SK-N-SH (cell line): ENCODE measurements around the gene PEX11G. TPM values are rescaled to one million over a fixed set of nuclear protein-coding genes. Genes with fewer than 3 reads are reported as not detected.

Experiments used
- CTCF ChIA-PET: fragments of 300-600, 350-600 bp; formaldehyde crosslinking; extraction: SDS; loops from one replicate; lab custom pipeline; 2021; lab: Yijun Ruan, JAX
- POLR2A ChIA-PET: fragments of 350-600 bp; sonication (Branson Sonifier 250); formaldehyde crosslinking; extraction: SDS; loops from one replicate; lab custom pipeline; 2020; ENCODE audit warnings: antibody characterized with exemption, inconsistent platforms; lab: Yijun Ruan, JAX
- DNase-seq: peaks from one replicate; pipeline ENCODE4 v3.0.0; 2012
- H2AFZ ChIP-seq: fragments of 200-600 bp; sonication (generic); 2 replicates; pipeline ENCODE4 v1.8.1; 2016; ENCODE audit warnings: antibody characterized with exemption, mild to moderate bottlenecking, low read depth
- H3F3A ChIP-seq: fragments of 200-600 bp; sonication (generic); replicated peaks from 2 replicates; pipeline ENCODE3; 2016; ENCODE audit warnings: antibody characterized with exemption, mild to moderate bottlenecking; ENCODE audit not compliant: insufficient read depth
- H3K27ac ChIP-seq, 2 experiments: fragments of 200-500 bp in 1 of 2; fragments of 200-600 bp in 1 of 2; sonication (Bioruptor generic) in 1 of 2; sonication (generic), shearing (Covaris generic) in 1 of 2; 2 replicates each; pipeline versions ENCODE4 v1.5.1 to v1.6.1; 2014 to 2016; ENCODE audit warnings: low read depth in 2 of 2, inconsistent platforms in 1 of 2, low read length in 1 of 2, mild to moderate bottlenecking in 1 of 2, mixed read lengths in 1 of 2
- H3K27me3 ChIP-seq: fragments of 200-600 bp; sonication (generic), shearing (Covaris generic); 2 replicates; pipeline ENCODE4 v1.6.1; 2016; ENCODE audit warnings: mixed run types; ENCODE audit not compliant: insufficient read depth
- H3K36me3 ChIP-seq, 2 experiments: fragments of 200-500 bp in 1 of 2; fragments of 200-600 bp in 1 of 2; sonication (Bioruptor generic) in 1 of 2; sonication (generic) in 1 of 2; replicated peaks in 1 of 2; 2 replicates each; pipeline versions ENCODE3 to v1.5.1; 2014 to 2016; ENCODE audit warnings: low read length in 1 of 2, mild to moderate bottlenecking in 1 of 2; ENCODE audit not compliant: insufficient read depth in 2 of 2, control insufficient read depth in 1 of 2
- H3K4me1 ChIP-seq, 2 experiments: fragments of 200-500 bp in 1 of 2; fragments of 200-600 bp in 1 of 2; sonication (Bioruptor generic) in 1 of 2; sonication (generic), shearing (Covaris generic) in 1 of 2; 2 replicates each; pipeline versions ENCODE4 v1.5.1 to v1.6.1; 2014 to 2016; ENCODE audit warnings: low read depth in 1 of 2, low read length in 1 of 2, mixed run types in 1 of 2; ENCODE audit not compliant: insufficient read depth in 2 of 2, control insufficient read depth in 1 of 2
- H3K4me2 ChIP-seq: fragments of 200-600 bp; sonication (generic), shearing (Covaris generic); 2 replicates; pipeline ENCODE4 v1.6.1; 2017; ENCODE audit warnings: mixed run types
- H3K4me3 ChIP-seq, 2 experiments: fragments of 200-500 bp in 1 of 2; fragments of 200-600 bp in 1 of 2; sonication (Bioruptor generic) in 1 of 2; sonication (generic), shearing (Covaris generic) in 1 of 2; 2 replicates each; pipeline versions ENCODE4 v1.5.1 to v1.8.1; 2014 to 2016; ENCODE audit warnings: low read depth in 2 of 2, inconsistent platforms in 1 of 2, low read length in 1 of 2, mild to moderate bottlenecking in 1 of 2, mixed read lengths in 1 of 2, moderate library complexity in 1 of 2
- H3K79me2 ChIP-seq: fragments of 200-600 bp; sonication (generic); 2 replicates; pipeline ENCODE4 v1.8.1; 2017; ENCODE audit warnings: mild to moderate bottlenecking; ENCODE audit not compliant: insufficient read depth
- H3K9ac ChIP-seq: fragments of 200-600 bp; sonication (generic); 2 replicates; pipeline ENCODE4 v1.6.1; 2017; ENCODE audit warnings: mixed run types
- H3K9me2 ChIP-seq: fragments of 200-600 bp; sonication (generic); 2 replicates; pipeline ENCODE4 v1.6.1; 2017; ENCODE audit warnings: mixed run types
- H3K9me3 ChIP-seq: fragments of 200-600 bp; sonication (generic); 2 replicates; pipeline ENCODE4 v1.6.1; 2017; ENCODE audit warnings: mixed run types, mild to moderate bottlenecking, moderate library complexity
- H4K20me1 ChIP-seq: fragments of 200-600 bp; sonication (generic); 2 replicates; pipeline ENCODE4 v1.6.1; 2017; ENCODE audit warnings: mild to moderate bottlenecking, mixed run types; ENCODE audit not compliant: insufficient read depth
- ELF1 ChIP-seq: IDR thresholded peaks from 2 replicates; pipeline ENCODE4 v1.4.0; 2012
- FOSL2 ChIP-seq: IDR thresholded peaks from 2 replicates; pipeline ENCODE4 v1.4.0; 2012; ENCODE audit warnings: low read depth, mild to moderate bottlenecking, moderate library complexity, borderline replicate concordance
- IRF3 ChIP-seq: fragments of 150-350 bp; IDR thresholded peaks from 2 replicates; pipeline ENCODE4 v1.6.1; 2016; ENCODE audit warnings: mild to moderate bottlenecking, low read depth, low read length
- MAX ChIP-seq: IDR thresholded peaks from 2 replicates; pipeline ENCODE4 v1.4.0; 2012; ENCODE audit warnings: low read depth
- MEF2A ChIP-seq: IDR thresholded peaks from 2 replicates; pipeline ENCODE4 v1.4.0; 2012; ENCODE audit warnings: low read depth, borderline replicate concordance
- NRF1 ChIP-seq: IDR thresholded peaks from 2 replicates; pipeline ENCODE4 v1.6.1; 2012; ENCODE audit warnings: low read depth, mild to moderate bottlenecking, low read length
- POLR2AphosphoS5 ChIP-seq: IDR thresholded peaks from 2 replicates; pipeline ENCODE4 v1.6.1; 2012; ENCODE audit warnings: low read depth, low read length
- RAD21 ChIP-seq: IDR thresholded peaks from 2 replicates; pipeline ENCODE4 v1.6.1; 2012; ENCODE audit warnings: mild to moderate bottlenecking, low read length
- RXRA ChIP-seq: IDR thresholded peaks from 2 replicates; pipeline ENCODE4 v1.4.0; 2012; ENCODE audit warnings: low read depth, mild to moderate bottlenecking, borderline replicate concordance
- SIN3A ChIP-seq: IDR thresholded peaks from 2 replicates; pipeline ENCODE4 v1.6.1; 2012; ENCODE audit warnings: low read depth, mild to moderate bottlenecking, low read length, moderate library complexity, borderline replicate concordance
- TCF12 ChIP-seq: IDR thresholded peaks from 2 replicates; pipeline ENCODE4 v1.4.0; 2012
- USF2 ChIP-seq: fragments of 150-350 bp; IDR thresholded peaks from 2 replicates; pipeline ENCODE4 v1.6.1; 2017; ENCODE audit warnings: antibody characterized with exemption, low read length, low read depth, borderline replicate concordance
- WGBS: methylation state at CpG from one replicate; pipeline ENCODE4 v1.1.6; 2017; ENCODE audit warnings: low lambda C conversion rate; 5-methylcytosine and 5-hydroxymethylcytosine counted together
- polyA plus RNA-seq, 3 experiments: library from polyadenylated mRNA; depleted of rRNA; stranded (reverse); fragments of >200 nt; gene quantifications; 2 replicates each; pipeline ENCODE4 v1.2.3, GENCODE V29; 2012

PEX11G gene
- polyA plus RNA-seq, 1 of the 3 experiments (the other 2 are of a cell fraction): 6.1 TPM

- Histone ChIP-seq H3K9ac (peak overlapping the region; percentile 82), H3K27ac (peak overlapping the region; percentile 49 to 92; a peak in 3 of 4 replicates), H4K20me1 (no peaks in the 10 kb centered on the region), H3K79me2 (peaks cover 7% of the 10 kb centered on the region), H3K9me2 (no peaks in the 10 kb centered on the region), H3K36me3 (peaks cover 7 to 10% of the 10 kb centered on the region in 2 experiments), H3K4me2 (peak overlapping the region; percentile 94), H2AFZ (peak overlapping the region; percentile 94), H3K4me3 (peak overlapping the region; percentile 85 to 94), H3K4me1 (peaks cover 0 to 15% of the 10 kb centered on the region in 2 experiments; a peak in 2 of 4 replicates), H3K27me3 (no peaks in the 10 kb centered on the region), H3K9me3 (no peaks in the 10 kb centered on the region), H3F3A (no peaks in the 10 kb centered on the region)
- CTCF ChIA-PET: interaction anchor here (1.9 to 5.0 kb wide), 2 partner anchors 11 to 179 kb away, joined by 7 to 25 read pairs; partner anchors contain the start of gene MCOLN1
- TF ChIP-seq SIN3A (no peak), TCF12 (no peak), POLR2AphosphoS5 (no peak), IRF3 (no peak)
- DNase-seq: no peak
- WGBS: 39% methylated on average over 20 of the region's 30 CpGs
- POLR2A ChIA-PET: interaction anchor here (3.5 kb wide), 1 partner anchor 11 kb away, joined by 16 read pairs; the partner anchor contains the start of gene MCOLN1
Observed at GRCh38 chr19:7533281-7533885, 44.5 kb upstream of the PEX11G start.

GRCh38 chr19:7529610-7530490 is 41.0 kb upstream of the PEX11G start:
- CTCF ChIA-PET: no interaction called here
- Histone ChIP-seq H3K9me2 (no peaks in the 10 kb centered on the region), H3K9me3 (no peaks in the 10 kb centered on the region), H3K9ac (no peak overlapping the region), H3K4me2 (no peak overlapping the region), H4K20me1 (no peaks in the 10 kb centered on the region), H3K79me2 (no peaks in the 10 kb centered on the region), H3K27me3 (no peaks in the 10 kb centered on the region), H3K4me3 (no peak overlapping the region), H3K4me1 (peaks cover 0 to 9% of the 10 kb centered on the region in 2 experiments; a peak in 2 of 4 replicates), H3K27ac (no peak overlapping the region), H3F3A (no peaks in the 10 kb centered on the region), H2AFZ (no peak overlapping the region), H3K36me3 (peaks cover 0 to 3% of the 10 kb centered on the region in 2 experiments)
- POLR2A ChIA-PET: no interaction called here
- DNase-seq: no peak
- WGBS: 94% methylated on average over 28 of the region's 33 CpGs
- TF ChIP-seq USF2 (no peak), MEF2A (no peak), FOSL2 (no peak), RAD21 (no peak), TCF12 (no peak), NRF1 (no peak), MAX (no peak), ELF1 (no peak), RXRA (no peak)
